Esophagus squamous epithelium (tissue), 5 donors: ENCODE results near the gene GRIK4. TPM values are rescaled to one million over a fixed set of nuclear protein-coding genes. Genes with fewer than 3 reads are reported as not detected.

Source experiments
- DNase-seq: peaks from one replicate; lab custom pipeline; 2025; lab: John Stamatoyannopoulos, UW
- H3K27ac ChIP-seq, 4 donors: fragments of 200-600 bp; sonication (generic); one replicate each; pipeline ENCODE4 v1.5.1; 2016 to 2019; ENCODE audit warnings: mild to moderate bottlenecking in 1 of 4
- H3K27me3 ChIP-seq, 4 donors: fragments of 200-600 bp; sonication (generic); 1 replicate in 3 of 4; 2 replicates in 1 of 4; pipeline versions ENCODE4 v1.5.1 to v1.6.0; 2017 to 2021; ENCODE audit warnings: antibody characterized with exemption in 1 of 4
- H3K36me3 ChIP-seq, 3 donors: fragments of 200-600 bp; sonication (generic); one replicate each; pipeline ENCODE4 v1.5.1; 2016 to 2019
- H3K4me1 ChIP-seq, 3 donors: fragments of 200-600 bp; sonication (generic); one replicate each; pipeline ENCODE4 v1.5.1; 2017 to 2019
- H3K4me3 ChIP-seq, 4 donors: fragments of 200-600 bp; sonication (generic); 1 replicate in 3 of 4; 2 replicates in 1 of 4; pipeline ENCODE4 v1.5.1; 2016 to 2019; ENCODE audit warnings: mild to moderate bottlenecking in 2 of 4, moderate library complexity in 1 of 4
- H3K9me3 ChIP-seq, 3 donors: fragments of 200-600 bp; sonication (generic); one replicate each; pipeline ENCODE4 v1.5.1; 2016 to 2019
- POLR2A ChIP-seq, 4 donors: fragments of 450-650 bp; IDR thresholded peaks; one replicate each; pipeline ENCODE4 v1.6.1; 2017; ENCODE audit warnings: antibody characterized with exemption in 4 of 4, mild to moderate bottlenecking in 4 of 4, moderate library complexity in 3 of 4
- WGBS, 2 donors: methylation state at CpG; one replicate each; pipeline ENCODE4 v1.1.5; 2018; 5-methylcytosine and 5-hydroxymethylcytosine counted together
- intact Hi-C: fragments of 100-400 bp; cut with DNase I; formaldehyde crosslinking; loops from one replicate; pipeline ENCODE4 v1.15.0; 2022
- total RNA-seq, 4 donors: library from RNA; depleted of rRNA; stranded (reverse); fragments of >200 nt; gene quantifications; one replicate each; pipeline ENCODE4 v1.1.0, GENCODE V29; 2016
- TF ChIP-seq, protein P1 (sequence below), 6 experiments: fragments of 450-650 bp in 4 of 6; fragments of 200-600 bp in 2 of 6; sonication (generic) in 2 of 6; IDR thresholded peaks; one replicate each; pipeline ENCODE4 v1.5.1; 2016 to 2019; ENCODE audit warnings: antibody characterized with exemption in 6 of 6, mild to moderate bottlenecking in 4 of 6, moderate library complexity in 4 of 6
- donor health status: DM: yes; HTN: yes; CAD: no.

GRIK4 gene
- total RNA-seq, 4 donors from 2014 or later: 0.15 to 0.19 TPM; not detected in 2

DNA sequence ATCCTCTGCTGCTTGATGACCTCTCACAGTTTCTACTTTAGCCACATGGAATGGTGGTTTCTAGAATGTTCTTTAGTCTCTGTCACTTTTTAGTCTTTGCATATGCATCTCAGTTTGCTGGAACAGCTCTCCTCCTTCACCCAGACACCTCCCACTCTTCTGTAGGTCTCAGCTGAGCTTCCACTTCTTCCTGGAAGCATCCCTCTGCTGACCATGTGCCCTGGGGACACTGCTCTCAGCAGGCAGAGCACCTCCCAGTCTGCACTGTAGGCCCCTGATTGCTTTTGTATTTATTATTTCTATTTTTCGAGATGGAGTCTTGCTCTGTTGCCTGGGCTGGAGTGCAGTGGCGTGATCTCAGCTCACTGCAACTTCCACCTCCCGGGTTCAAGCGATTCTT, 84.0 kb downstream of the GRIK4 start:
- peaks cover 0 to 36% (median 0%) of the 10 kb centered on the region in 4 donors for H3K27me3 ChIP-seq
- WGBS, 2 donors: 81 to 86% methylated on average over 4 of the region's 4 CpGs
- no peak overlapping the region for H3K4me3 ChIP-seq
- H3K4me1 ChIP-seq: no peaks in the 10 kb centered on the region
- no peak overlapping the region for H3K27ac ChIP-seq
- no peak for DNase-seq
- H3K36me3 ChIP-seq: no peaks in the 10 kb centered on the region
- no peak for TF ChIP-seq POLR2A (IDR thresholded peaks at IDR 0.05)
- TF ChIP-seq, protein P1, sequence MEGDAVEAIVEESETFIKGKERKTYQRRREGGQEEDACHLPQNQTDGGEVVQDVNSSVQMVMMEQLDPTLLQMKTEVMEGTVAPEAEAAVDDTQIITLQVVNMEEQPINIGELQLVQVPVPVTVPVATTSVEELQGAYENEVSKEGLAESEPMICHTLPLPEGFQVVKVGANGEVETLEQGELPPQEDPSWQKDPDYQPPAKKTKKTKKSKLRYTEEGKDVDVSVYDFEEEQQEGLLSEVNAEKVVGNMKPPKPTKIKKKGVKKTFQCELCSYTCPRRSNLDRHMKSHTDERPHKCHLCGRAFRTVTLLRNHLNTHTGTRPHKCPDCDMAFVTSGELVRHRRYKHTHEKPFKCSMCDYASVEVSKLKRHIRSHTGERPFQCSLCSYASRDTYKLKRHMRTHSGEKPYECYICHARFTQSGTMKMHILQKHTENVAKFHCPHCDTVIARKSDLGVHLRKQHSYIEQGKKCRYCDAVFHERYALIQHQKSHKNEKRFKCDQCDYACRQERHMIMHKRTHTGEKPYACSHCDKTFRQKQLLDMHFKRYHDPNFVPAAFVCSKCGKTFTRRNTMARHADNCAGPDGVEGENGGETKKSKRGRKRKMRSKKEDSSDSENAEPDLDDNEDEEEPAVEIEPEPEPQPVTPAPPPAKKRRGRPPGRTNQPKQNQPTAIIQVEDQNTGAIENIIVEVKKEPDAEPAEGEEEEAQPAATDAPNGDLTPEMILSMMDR (IDR thresholded peaks at IDR 0.05): no peak
- no peaks in the 10 kb centered on the region for H3K9me3 ChIP-seq
- intact Hi-C loops: no loop called here

DNA sequence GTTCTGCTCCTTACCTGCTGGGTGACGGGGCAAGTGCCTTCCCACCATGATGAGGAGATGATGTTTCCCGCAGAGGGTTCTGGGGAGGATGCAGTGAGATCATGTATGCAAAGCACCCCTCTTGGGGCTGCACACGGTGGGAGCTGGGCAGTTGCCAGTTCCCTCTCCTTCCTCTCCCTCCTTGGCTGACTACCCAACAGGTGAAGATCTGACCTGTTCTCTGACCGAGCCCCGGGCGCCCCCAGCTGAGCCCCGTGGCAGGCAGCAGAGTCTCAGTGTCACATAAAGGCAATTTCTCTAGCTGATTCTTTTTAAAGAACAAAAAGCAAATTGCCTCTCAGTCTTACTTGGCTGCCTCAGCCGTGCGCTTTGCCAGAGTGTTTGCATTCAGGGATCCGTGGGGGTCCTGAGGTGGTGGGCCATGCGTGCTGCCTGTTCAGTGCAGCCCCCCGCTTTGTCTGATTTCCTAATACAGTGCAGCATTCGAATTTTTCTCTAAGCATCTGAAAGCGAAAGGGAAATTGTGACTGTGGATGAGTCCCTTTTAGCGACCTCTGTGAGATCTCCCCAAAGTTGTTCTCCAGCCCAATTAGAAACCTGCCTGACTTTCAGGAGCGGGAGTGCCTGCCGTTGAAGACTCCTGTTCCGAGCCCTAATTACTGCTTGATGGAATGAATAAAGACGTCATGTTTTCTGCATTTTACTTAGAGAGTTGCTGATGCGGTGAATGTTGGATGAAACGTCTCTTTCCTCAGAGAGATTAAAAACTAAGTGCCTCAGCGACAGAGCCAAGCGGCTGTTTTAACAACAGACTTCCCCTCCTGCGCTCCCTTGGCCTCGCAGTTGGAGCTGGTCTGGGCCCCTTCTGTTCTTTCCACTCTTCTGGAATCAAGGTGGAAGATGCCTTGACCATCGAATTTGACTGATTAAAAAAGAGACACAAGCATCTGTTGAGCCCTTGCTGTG, 86.0 kb downstream of the GRIK4 start:
- TF ChIP-seq, protein P1 (IDR thresholded peaks at IDR 0.05): no peak
- TF ChIP-seq POLR2A (IDR thresholded peaks at IDR 0.05): no peak
- H3K36me3 ChIP-seq: no peaks in the 10 kb centered on the region
- no peaks in the 10 kb centered on the region for H3K9me3 ChIP-seq
- H3K4me3 ChIP-seq: peak overlapping the region in 1 of 4 donors; percentile 37
- peaks cover 0 to 20% (median 0%) of the 10 kb centered on the region in 4 donors for H3K27me3 ChIP-seq
- H3K27ac ChIP-seq: no peak overlapping the region
- WGBS, 2 donors: 63 to 70% methylated on average over 21 to 25 of the region's 26 CpGs
- DNase-seq: no peak
- intact Hi-C loops: no loop called here
- no peaks in the 10 kb centered on the region for H3K4me1 ChIP-seq

DNA sequence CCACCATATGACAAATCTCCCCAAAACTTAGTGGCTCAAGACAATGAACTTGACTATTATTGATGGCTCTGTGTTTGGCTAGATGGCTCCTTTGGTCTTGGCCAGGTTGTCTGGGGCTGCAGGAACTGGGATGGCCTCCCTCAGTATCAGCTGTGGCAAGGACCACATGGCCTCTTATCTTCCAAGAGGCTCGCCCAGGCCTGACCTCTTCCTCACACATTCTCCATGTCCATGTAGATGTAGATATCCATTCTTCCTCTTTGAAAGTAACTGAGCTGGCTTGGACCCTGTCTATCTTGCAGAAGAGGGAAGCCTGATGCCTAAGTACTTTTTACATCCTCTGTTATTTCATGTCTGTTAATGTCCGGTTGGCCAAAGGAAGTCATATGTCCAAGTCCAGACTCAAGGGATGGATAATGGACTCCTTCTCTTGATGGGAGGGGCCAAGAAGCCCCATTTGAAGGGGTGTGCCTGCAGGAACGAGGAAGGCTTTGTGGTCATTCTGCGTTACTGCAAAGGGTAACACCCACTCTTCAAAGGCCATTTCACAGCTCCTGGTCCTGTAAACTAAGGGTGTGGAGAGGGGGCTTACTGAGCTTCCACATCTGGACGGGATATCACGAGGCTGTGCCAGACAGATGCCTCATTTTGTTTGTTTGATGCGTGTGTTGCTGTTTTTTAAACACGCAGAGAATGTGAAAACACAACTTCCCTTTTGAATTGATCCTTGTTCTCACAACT, 87.1 kb downstream of the GRIK4 start:
- Histone ChIP-seq H3K27ac (no peak overlapping the region), H3K4me3 (no peak overlapping the region), H3K36me3 (no peaks in the 10 kb centered on the region), H3K4me1 (no peaks in the 10 kb centered on the region), H3K27me3 (peaks cover 0 to 13% (median 0%) of the 10 kb centered on the region in 4 donors), H3K9me3 (no peaks in the 10 kb centered on the region)
- TF ChIP-seq, protein P1 (IDR thresholded peaks at IDR 0.05): no peak
- no peak for TF ChIP-seq POLR2A (IDR thresholded peaks at IDR 0.05)
- DNase-seq: no peak
- intact Hi-C loops: no loop called here
- WGBS, 2 donors: 75 to 83% methylated on average over 7 to 8 of the region's 8 CpGs

DNA sequence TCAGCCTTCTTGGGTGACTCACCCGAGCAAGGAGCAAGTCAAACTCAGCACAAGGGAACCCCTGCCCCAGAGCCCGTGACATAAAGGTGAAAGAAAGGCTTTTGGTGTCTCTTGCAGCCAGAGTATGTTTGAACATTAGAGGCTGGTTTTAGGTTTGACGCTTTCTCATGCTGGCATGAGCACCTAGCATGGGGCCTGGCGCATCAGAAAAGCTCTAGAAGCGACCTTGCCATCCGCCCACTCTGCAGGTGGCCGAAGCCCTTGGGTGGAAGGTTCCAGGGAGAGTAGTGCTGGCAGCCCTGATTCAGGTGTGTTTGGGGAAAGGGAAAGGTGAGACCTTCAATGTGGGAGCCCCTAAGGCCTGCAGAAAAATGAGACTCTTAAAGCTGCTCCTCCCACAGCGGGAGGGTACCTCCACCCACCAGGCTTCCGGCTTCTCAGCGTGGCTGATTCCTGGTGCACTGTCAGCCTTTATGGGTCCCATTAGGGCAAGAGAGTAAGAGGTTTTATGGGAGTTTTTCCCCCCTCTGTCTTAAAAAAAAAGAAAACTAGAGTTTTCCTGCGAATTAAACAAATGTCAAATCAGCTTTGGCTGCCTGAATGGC, 88.4 kb downstream of the GRIK4 start:
- no peaks in the 10 kb centered on the region for H3K36me3 ChIP-seq
- DNase-seq: no peak
- TF ChIP-seq, protein P1 (IDR thresholded peaks at IDR 0.05): no peak
- no peaks in the 10 kb centered on the region for H3K9me3 ChIP-seq
- H3K27ac ChIP-seq: no peak overlapping the region
- peaks cover 0 to 13% (median 0%) of the 10 kb centered on the region in 4 donors for H3K27me3 ChIP-seq
- H3K4me1 ChIP-seq: no peaks in the 10 kb centered on the region
- intact Hi-C loops: no loop called here
- 88% methylated on average over 5 to 10 of the region's 11 CpGs for WGBS, 2 donors
- no peak overlapping the region for H3K4me3 ChIP-seq
